K562 (cell line): ENCODE results near the gene SACM1L.

Experiments
- FOXJ3 ChIP-seq: sonication (generic); formaldehyde crosslinking; IDR thresholded peaks from 2 replicates; pipeline ENCODE4 v1.4.0; 2020; ENCODE audit warnings: mild to moderate bottlenecking, missing genetic modification reagents
- MXI1 ChIP-seq: IDR thresholded peaks from 2 replicates; pipeline ENCODE4 v1.6.1; 2011; ENCODE audit warnings: low read depth, mild to moderate bottlenecking, improper control_type of control experiment, low read length
- NCOA1 ChIP-seq: fragments of 450-650 bp; IDR thresholded peaks from 2 replicates; pipeline ENCODE4 v1.6.1; 2016; ENCODE audit warnings: low read depth
- NFE2L1 ChIP-seq: fragments of 450-650 bp; IDR thresholded peaks from 2 replicates; pipeline ENCODE4 v1.6.1; 2016; ENCODE audit warnings: missing genetic modification characterization, low read depth, mild to moderate bottlenecking, missing compliant biosample characterization, moderate library complexity, borderline replicate concordance
- POLR2A ChIP-seq: fragments of 450-650 bp; conservative IDR thresholded peaks from 2 replicates; pipeline ENCODE4 v1.6.1; 2016
- PRPF4 ChIP-seq: fragments of 200-400 bp; formaldehyde crosslinking; IDR thresholded peaks from one replicate; pipeline ENCODE4 v1.6.1; 2017; ENCODE audit warnings: low read length, low read depth, mild to moderate bottlenecking; ENCODE audit not compliant: insufficient read depth, poor library complexity, severe bottlenecking
- SMARCE1 ChIP-seq: fragments of 450-650 bp; IDR thresholded peaks from 2 replicates; pipeline ENCODE4 v1.7.1; 2016; ENCODE audit warnings: mild to moderate bottlenecking
- SMC3 ChIP-seq: conservative IDR thresholded peaks from 2 replicates; pipeline ENCODE4 v1.6.1; 2011; ENCODE audit warnings: low read depth, low read length, improper control_type of control experiment; ENCODE audit not compliant: insufficient read depth
- SRSF9 ChIP-seq: fragments of 200-400 bp; formaldehyde crosslinking; IDR thresholded peaks from 2 replicates; pipeline ENCODE4 v1.6.1; 2017; ENCODE audit warnings: low read depth, low read length, borderline replicate concordance
- TAF1 ChIP-seq: IDR thresholded peaks from 2 replicates; pipeline ENCODE4 v1.6.1; 2011; ENCODE audit warnings: mild to moderate bottlenecking, low read length, moderate library complexity; ENCODE audit not compliant: insufficient read depth, control insufficient read depth, severe bottlenecking; ENCODE audit errors: extremely low read depth
- ZNF146 ChIP-seq: IDR thresholded peaks from one replicate; pipeline ENCODE4 v1.6.1; 2018; ENCODE audit warnings: missing compliant biosample characterization; ENCODE audit not compliant: unreplicated experiment
- TF ChIP-seq, protein P1 (sequence below): sonication (generic); formaldehyde crosslinking; IDR thresholded peaks from 2 replicates; pipeline ENCODE4 v1.9.0; 2022; ENCODE audit warnings: mild to moderate bottlenecking, missing genetic modification reagents
- TF ChIP-seq, protein P2 (sequence below): sonication (generic); formaldehyde crosslinking; IDR thresholded peaks from 2 replicates; pipeline ENCODE4 v1.8.0; 2022; ENCODE audit warnings: missing genetic modification reagents, mild to moderate bottlenecking, borderline replicate concordance

DNA sequence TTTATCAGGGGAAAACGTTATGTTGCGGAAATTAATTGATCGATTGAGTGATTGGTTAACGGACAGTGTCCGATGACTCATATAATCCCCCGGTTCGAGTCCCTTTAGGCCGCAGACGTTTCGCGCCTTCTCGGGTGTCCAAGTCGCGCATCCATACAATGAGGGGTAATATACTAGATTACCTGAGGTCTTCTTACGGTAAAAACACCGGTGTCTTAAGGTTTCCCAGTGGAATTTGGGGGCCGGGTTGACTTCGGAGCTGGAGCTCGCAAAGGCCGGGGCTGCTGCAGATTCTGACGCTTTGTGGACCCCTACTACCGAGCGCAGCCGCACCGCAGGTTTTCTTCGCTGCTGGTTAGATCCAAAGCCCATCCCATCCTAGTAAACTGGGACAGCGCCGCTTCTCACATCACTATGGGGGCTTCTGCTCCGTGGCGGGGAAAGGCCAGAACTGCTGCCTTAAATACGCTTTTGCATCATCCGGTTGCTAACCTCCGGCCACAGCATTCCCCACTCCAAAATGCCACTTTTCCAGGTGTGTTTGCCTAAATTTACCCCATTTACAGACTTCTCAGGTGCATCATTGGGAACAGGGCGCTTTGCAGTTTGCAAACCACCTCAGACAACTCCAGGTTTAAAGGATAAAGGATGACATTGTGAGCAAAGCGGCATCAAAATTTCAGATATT is 858 bp upstream of the SACM1L start:
- TF ChIP-seq FOXJ3 (CRISPR knock-in tag) (no peak), SMC3 (no peak), SMARCE1 (no peak; the same call in 1 of the 2 replicates), ZNF146 (no peak), PRPF4 (no peak), NCOA1 (no peak), POLR2A (no peak), MXI1 (0 out of 2 replicates have a peak, but pooled peaks have one; percentile 14), TAF1 (no peak), SRSF9 (no peak), NFE2L1 (tag) (no peak)
- TF ChIP-seq, protein P1, sequence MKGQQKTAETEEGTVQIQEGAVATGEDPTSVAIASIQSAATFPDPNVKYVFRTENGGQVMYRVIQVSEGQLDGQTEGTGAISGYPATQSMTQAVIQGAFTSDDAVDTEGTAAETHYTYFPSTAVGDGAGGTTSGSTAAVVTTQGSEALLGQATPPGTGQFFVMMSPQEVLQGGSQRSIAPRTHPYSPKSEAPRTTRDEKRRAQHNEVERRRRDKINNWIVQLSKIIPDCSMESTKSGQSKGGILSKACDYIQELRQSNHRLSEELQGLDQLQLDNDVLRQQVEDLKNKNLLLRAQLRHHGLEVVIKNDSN (CRISPR knock-in tag) = no peak
- TF ChIP-seq, protein P2, sequence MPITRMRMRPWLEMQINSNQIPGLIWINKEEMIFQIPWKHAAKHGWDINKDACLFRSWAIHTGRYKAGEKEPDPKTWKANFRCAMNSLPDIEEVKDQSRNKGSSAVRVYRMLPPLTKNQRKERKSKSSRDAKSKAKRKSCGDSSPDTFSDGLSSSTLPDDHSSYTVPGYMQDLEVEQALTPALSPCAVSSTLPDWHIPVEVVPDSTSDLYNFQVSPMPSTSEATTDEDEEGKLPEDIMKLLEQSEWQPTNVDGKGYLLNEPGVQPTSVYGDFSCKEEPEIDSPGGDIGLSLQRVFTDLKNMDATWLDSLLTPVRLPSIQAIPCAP (CRISPR knock-in tag) = peak; percentile 92; the same call in 1 of the 2 replicates
